ENCODE data around the gene ZNF320. TPM values are rescaled to one million over a fixed set of nuclear protein-coding genes. Genes with fewer than 3 reads are reported as not detected.

Gene ZNF320
- total RNA-seq, 1 experiment from 2014 or later, result 26.1 TPM

DNA sequence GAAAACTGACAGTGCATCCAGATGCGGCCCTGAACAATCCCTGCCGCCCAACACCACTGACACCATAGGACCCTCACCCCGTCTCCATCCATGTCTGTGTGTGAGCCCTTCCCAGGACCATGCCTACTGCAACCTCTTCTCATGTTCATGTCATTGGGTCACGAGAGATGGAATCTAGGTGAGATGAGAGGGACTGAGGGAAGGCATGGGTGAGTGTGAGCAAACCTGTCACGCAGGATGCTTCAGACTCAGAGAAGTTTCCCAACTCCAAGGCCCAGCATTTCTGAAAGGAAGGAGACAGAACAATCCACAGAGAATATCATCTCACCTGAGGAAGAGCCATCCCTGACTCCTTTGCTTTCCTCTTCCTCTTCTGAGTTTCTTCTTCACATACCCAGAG is 20.1 kb upstream of the ZNF320 start:
- H2BK5ac ChIP-seq (ENCODE audit: insufficient read length, low read length), result no peak overlapping the region
- DNase-seq, result no peak
- H3K56ac ChIP-seq (ENCODE audit: insufficient read length, low read depth, low read length), result no peak overlapping the region
- H4K8ac ChIP-seq (replicated peaks; ENCODE audit: insufficient read length, low read depth, low read length), result no peak overlapping the region
- no peak overlapping the region for H3K14ac ChIP-seq (ENCODE audit: insufficient read depth, low read length)
- no peaks in the 10 kb centered on the region for H4K20me1 ChIP-seq (ENCODE audit: control insufficient read depth, insufficient read depth, insufficient read length)
- Mint-ChIP-seq H3K4me1 (peaks cover 9% of the 10 kb centered on the region in 2 experiments), H3K4me3 (no peak overlapping the region), H3K27me3 (ENCODE audit: low read depth) (no peaks in the 10 kb centered on the region; the same call in 1 of the 2 replicates), H3K27ac (no peak overlapping the region), H3K36me3 (ENCODE audit: insufficient read depth in 1 of 3, low read depth in 3 of 3) (peaks cover 6 to 54% (median 43%) of the 10 kb centered on the region in 3 experiments; a peak in 6 of 7 replicates), H3K9me3 (no peaks in the 10 kb centered on the region)
- TF ChIP-seq, protein P1, sequence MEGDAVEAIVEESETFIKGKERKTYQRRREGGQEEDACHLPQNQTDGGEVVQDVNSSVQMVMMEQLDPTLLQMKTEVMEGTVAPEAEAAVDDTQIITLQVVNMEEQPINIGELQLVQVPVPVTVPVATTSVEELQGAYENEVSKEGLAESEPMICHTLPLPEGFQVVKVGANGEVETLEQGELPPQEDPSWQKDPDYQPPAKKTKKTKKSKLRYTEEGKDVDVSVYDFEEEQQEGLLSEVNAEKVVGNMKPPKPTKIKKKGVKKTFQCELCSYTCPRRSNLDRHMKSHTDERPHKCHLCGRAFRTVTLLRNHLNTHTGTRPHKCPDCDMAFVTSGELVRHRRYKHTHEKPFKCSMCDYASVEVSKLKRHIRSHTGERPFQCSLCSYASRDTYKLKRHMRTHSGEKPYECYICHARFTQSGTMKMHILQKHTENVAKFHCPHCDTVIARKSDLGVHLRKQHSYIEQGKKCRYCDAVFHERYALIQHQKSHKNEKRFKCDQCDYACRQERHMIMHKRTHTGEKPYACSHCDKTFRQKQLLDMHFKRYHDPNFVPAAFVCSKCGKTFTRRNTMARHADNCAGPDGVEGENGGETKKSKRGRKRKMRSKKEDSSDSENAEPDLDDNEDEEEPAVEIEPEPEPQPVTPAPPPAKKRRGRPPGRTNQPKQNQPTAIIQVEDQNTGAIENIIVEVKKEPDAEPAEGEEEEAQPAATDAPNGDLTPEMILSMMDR (conservative IDR thresholded peaks at IDR 0.05), result no peak
- no peak overlapping the region for H4K5ac ChIP-seq (ENCODE audit: insufficient read length, low read depth, low read length)
- H3K9me3 ChIP-seq (ENCODE audit: control insufficient read depth, low read depth, low read length), result no peaks in the 10 kb centered on the region
- no peaks in the 10 kb centered on the region for H3K27me3 ChIP-seq (ENCODE audit: insufficient read depth, low read length)
- H3T11ph ChIP-seq (ENCODE audit: low read length), result no peak overlapping the region
- H3K4ac ChIP-seq (ENCODE audit: low read depth, low read length), result no peak overlapping the region
- no peak overlapping the region for H3K9ac ChIP-seq (ENCODE audit: extremely low read depth, insufficient read length, low read length)
- H2BK15ac ChIP-seq (ENCODE audit: low read depth, low read length), result no peak overlapping the region
- no peak overlapping the region for H3K4me2 ChIP-seq (ENCODE audit: insufficient read depth, insufficient read length, low read length)
- H3K23ac ChIP-seq (ENCODE audit: insufficient read length, low read depth, low read length), result no peak overlapping the region
- H3K23me2 ChIP-seq (ENCODE audit: insufficient read length, low read depth, low read length, poor library complexity, severe bottlenecking), result no peaks in the 10 kb centered on the region
- no peak overlapping the region for H2BK12ac ChIP-seq (ENCODE audit: insufficient read length, low read depth, low read length)
- H3K79me2 ChIP-seq (ENCODE audit: insufficient read depth, low read length), result no peaks in the 10 kb centered on the region
- no peak overlapping the region for H2BK20ac ChIP-seq (ENCODE audit: low read depth, low read length, poor library complexity, severe bottlenecking)
- H2BK120ac ChIP-seq (ENCODE audit: low read depth, low read length, poor library complexity, severe bottlenecking), result no peak overlapping the region
- H3K79me1 ChIP-seq (ENCODE audit: insufficient read depth, low read depth, low read length, poor library complexity, severe bottlenecking), result no peaks in the 10 kb centered on the region
- H3K27ac ChIP-seq (ENCODE audit: insufficient read length, low read depth, low read length), result no peak overlapping the region
- no CpG with 5 or more reads among the region's 5 CpGs for WGBS (ENCODE audit: extremely low coverage, insufficient read length, low lambda C conversion rate)
- H3K4me1 ChIP-seq (ENCODE audit: insufficient read depth, low read length), result no peaks in the 10 kb centered on the region
- no peak overlapping the region for H2AK5ac ChIP-seq (ENCODE audit: insufficient read length, low read length)
- H2AFZ ChIP-seq (ENCODE audit: low read length), result no peak overlapping the region
- no peak overlapping the region for H3K18ac ChIP-seq (ENCODE audit: insufficient read length, low read depth, low read length)
- no peak overlapping the region for H4K91ac ChIP-seq (ENCODE audit: insufficient read length, low read depth, low read length)
